ENCODE measurements around the gene TUBB2A.
"Not testable (repeated sequence)": the region's sequence is repeated elsewhere in the genome, so short reads cannot be mapped to it uniquely, and the experiment has no call there.

TUBB2A gene

DNA sequence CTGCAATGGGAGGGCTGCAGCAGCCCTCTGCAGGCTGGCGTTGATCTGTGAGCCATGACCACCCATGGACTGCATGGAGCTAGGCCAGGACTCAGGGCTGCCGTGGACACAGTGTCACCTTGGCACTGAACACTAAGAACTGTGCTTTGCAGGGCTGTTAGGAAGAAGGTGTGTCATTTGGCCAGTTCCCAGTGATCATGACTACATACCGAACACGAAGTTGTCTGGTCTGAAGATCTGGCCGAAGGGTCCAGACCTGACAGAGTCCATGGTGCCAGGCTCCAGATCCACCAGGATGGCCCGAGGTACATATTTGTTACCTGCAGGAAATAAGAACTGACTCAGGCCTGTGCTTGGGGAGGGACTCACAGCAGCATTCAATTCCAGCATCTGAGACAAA is 1.9 kb downstream of the TUBB2A start:
- not testable (repeated sequence) for DNase-seq (ENCODE audit: low read depth in 2 of 2)

DNA sequence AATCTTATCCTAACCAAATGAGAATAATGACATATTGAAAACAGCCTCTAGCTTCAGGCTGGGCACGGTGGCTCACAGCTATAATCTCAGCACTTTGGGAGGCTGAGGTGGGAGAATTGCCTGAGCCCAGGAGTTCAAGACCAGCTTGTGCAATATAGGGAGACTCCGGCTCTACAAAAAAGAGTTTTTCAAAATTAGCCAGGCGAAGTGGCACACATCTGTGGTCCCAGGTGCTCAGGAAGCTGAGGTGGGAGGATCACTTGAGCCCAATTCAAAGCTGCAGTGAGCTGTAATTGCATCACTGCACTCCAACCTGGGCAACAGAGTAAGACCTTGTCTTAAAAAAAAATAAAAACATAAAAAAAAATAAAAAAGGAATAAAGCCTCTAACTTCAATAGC is 4.7 kb downstream of the TUBB2A start:
- no peak for DNase-seq (ENCODE audit: low read depth in 2 of 2)

GRCh38 chr6:3151691-3152090 is 5.7 kb downstream of the TUBB2A start:
- DNase-seq (ENCODE audit: low read depth in 2 of 2): no peak

DNA sequence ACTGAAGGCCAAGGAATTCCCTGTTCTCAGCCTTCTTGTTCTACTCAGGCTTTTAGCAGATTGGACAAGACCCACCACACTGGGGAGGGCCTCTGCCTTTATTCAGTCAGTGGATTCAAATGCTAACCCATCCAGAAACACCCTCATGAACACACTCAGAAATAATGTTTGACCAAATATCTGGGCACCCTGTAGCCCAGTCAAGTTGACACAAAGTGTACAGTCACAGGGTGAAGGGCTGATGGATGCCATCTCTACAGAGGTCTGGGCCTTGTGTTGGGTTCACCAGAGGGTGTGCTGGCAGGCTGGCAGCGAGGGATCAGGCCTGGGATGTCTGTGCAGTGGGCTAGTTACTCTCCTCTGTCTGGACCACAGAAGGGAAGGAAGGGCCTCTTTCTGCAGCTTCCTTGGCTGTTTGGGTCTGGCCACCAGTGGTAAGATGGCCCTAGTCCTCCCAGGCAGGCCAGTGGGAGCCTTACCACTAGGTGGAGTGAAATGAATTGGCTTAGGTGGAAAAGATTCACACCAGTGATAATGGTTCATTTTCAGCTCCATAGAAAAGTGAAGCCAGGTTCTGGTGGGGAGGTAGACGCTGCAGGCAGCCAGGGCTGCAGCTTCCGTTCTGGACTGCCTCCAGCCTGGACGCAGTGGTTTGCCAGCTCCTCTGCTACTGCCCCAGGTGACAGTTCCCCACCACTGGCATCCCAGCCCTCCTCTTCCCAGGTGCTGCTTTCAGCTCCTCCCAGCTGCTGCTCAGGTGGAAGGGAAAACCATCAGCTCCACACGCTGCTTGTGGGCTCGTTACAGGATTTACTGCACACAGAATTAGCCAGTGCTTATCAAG is 9.2 kb downstream of the TUBB2A start:
- DNase-seq (ENCODE audit: low read depth in 2 of 2): no peak

- DNase-seq (ENCODE audit: low read depth in 2 of 2): no peak
Observed at GRCh38 chr6:3144571-3144970, 12.8 kb downstream of the TUBB2A start.

DNA sequence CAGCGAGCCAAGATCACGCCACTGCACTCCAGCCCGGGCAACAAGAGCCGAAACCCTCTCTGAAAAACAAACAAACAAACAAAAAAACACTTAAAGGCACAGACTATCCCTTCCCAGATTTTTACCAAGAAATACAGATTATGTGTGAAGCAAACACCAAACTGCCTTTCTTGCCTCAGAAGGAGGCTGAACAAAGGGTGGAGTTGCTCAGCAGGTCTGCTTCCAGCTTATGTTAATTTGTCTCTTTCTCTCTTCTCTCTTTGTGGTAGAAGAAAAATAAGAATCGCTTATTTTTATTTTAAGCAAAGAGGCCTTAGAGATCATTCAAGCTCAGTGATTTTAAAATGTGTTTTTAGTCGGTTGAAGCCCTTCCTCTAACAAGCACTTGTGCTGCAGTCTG is 14.2 kb downstream of the TUBB2A start:
- DNase-seq (ENCODE audit: low read depth in 2 of 2): no peak

GRCh38 chr6:3142536-3142935 is 14.8 kb downstream of the TUBB2A start:
- no peak for DNase-seq (ENCODE audit: low read depth in 2 of 2)

GRCh38 chr6:3140201-3140600 is 17.1 kb downstream of the TUBB2A start:
- no peak for DNase-seq (ENCODE audit: low read depth in 2 of 2)

- no peak for DNase-seq (ENCODE audit: low read depth in 2 of 2)
Observed at GRCh38 chr6:3139090-3139903, 18.0 kb downstream of the TUBB2A start.

DNA sequence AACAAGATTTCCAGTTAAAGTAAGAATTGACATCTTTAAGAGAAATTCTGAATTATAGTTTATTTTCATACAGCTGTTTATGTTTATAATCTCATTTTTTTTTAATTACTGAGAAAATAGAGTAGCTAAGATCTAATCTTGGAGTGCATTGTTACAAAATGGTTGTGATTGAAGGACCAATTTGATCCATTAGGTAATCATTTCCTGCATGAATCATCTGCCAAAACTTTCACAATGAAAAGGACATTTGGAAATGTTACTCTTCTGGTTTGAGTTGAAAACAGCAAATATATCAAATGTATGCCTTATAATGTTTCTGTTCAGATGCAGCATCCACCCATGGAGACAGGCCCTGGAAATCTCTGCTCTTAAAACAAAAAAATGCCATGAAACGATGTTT is 19.0 kb downstream of the TUBB2A start:
- no peak for DNase-seq (ENCODE audit: low read depth in 2 of 2)

- DNase-seq (ENCODE audit: low read depth in 2 of 2): not testable (repeated sequence)
Observed at GRCh38 chr6:3137873-3138272, 19.5 kb downstream of the TUBB2A start.

- no peak for DNase-seq (ENCODE audit: low read depth in 2 of 2)
Observed at GRCh38 chr6:3137057-3137777, 20.1 kb downstream of the TUBB2A start.

GRCh38 chr6:3136292-3137011 is 20.9 kb downstream of the TUBB2A start:
- DNase-seq (ENCODE audit: low read depth in 2 of 2): no peak

DNA sequence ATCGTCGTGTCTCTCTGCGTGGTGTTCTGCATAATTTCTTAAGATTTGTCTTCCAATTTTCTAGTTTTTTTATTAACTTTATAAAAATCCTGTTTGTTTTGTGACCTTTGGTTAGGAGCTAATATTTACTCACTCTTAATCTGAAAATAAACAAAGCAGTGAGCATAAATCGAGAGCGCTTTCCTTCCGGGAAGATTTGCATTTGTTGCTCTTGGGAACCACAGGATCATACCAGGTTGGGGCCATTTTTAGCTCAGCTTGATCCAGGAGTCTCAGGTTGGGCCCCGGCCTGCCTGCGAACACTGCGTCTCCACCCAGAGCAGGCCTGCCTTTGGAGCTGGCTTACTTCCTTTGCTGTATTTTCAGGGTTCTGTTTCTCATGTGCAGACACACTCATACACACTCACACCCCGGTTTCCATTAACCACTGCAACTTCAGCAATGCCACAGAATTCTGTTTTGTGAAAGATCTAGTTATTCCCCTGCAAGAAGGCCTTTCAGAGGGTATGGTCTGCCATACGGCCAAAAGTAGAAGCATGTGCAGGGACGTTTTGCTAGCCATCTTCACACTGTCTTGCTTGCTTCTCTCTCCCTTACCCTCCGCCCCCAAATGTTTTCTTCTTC is 21.6 kb downstream of the TUBB2A start:
- no peak for DNase-seq (ENCODE audit: low read depth in 2 of 2)

DNA sequence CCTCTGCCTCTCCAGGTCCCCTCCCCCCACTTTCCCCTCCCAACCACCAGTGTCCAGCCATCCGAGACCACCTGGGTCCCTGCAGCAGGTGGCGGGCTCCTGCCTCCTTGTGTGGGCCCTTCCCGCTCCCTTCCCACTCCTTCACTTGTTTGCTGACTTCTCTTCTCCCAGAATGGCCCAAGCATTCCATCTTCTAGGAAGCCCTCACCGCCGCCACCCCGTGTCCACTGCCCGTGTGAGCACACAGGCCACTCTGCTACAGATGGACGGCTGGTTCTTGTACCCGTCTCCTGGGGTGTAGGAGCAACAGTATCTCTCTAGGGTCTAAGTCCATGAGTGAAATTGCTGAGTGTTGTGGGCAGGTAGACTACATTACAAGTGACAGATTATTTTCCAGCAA is 23.8 kb downstream of the TUBB2A start:
- no peak for DNase-seq (ENCODE audit: low read depth in 2 of 2)

DNA sequence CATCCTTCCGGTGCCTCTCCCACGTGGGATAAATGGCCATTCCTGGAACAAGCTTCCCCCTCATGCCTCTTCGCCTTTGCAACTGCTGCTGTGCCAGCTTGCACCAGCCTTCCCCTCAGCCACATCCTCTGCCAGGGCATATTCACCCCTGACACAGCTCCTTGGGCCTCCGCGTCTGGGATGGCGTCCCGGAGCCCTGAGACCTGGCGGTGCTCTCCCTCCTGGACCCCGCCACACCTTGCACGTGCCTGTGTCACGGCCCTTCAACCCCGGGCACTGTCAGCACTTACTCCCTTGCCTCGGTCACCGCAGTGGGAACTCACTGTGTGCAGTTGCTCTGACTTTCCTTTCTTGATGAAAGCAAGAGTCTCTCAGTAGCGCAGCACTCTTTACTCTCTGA is 25.6 kb downstream of the TUBB2A start:
- no peak for DNase-seq (ENCODE audit: low read depth in 2 of 2)

DNA sequence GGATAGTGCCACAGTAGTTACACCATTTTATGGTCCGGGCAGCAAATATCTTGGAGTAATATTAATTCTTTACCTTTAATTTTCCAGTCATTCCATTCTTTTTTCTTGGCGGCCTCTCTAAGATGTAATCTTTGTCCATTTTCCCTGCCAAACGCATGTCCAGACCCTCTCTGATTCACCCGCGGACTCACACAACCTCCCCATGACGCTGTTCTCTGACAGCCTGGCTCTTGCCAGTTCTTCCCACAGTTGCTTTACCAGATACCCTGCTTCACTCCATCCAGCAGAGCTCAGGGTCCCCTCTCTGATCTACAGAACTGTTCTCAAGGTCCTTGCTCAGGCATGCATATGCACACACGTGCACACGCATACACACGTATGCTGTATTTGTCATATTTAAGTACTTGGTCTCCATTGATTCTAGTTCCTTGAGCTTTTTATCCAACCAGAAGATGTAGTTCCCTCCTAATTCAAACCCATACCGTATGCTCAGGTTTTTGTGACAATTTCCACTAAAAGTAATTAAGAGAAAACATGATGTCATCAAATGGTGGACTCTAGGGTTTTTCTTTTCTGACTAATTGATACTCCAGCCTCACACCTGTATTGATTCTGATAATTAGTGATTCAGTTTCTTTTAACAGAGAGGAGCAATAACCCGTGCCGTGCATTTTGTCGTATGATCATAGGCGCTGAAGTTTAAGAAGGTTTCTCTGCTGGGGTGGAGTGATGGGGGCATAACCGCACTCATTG is 28.8 kb downstream of the TUBB2A start:
- DNase-seq (ENCODE audit: low read depth in 2 of 2): no peak

GRCh38 chr6:3125815-3126214 is 31.5 kb downstream of the TUBB2A start:
- DNase-seq (ENCODE audit: low read depth in 2 of 2): no peak

DNA sequence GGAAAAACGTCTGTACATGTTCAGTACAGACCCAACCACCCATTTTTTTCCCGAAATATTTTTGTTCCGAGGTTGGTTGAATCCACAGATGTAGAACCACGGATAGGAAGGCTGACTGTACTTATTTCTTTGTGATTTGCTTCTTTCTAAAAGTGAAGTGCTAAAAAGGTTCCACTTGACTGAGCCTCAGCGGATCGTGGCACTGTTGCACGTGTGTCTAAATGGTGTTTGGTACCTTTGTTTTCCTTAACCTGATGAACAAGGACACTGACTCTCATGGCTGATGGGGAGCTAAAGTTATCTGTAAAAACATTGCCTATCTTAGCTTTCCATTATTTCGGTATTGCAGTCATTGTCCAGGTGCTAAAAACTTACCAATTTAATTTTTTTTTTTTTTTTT is 32.7 kb downstream of the TUBB2A start:
- DNase-seq (ENCODE audit: low read depth in 2 of 2): no peak

GRCh38 chr6:3122823-3123182 is 34.5 kb downstream of the TUBB2A start:
- no peak for DNase-seq (ENCODE audit: low read depth in 2 of 2)

- DNase-seq (ENCODE audit: low read depth in 2 of 2): no peak
Observed at GRCh38 chr6:3120765-3121089, 36.6 kb downstream of the TUBB2A start.

All from stimulated activated CD4-positive, alpha-beta T cell treated with anti-CD3 and anti-CD28 coated beads, Interleukin-1b, Interleukin-23, amount 100 ng/mL, for 1 hour (primary cell).